ENCODE measurements around the gene TATDN2.
A peak's percentile ranks its signal among the peaks of the same experiment; 100 is the strongest.

TATDN2 gene

GRCh38 chr3:10234526-10235230 lies 13.6 kb upstream of the TATDN2 start:
- no peak overlapping the region for H3K27ac ChIP-seq
- CTCF ChIA-PET, result no interaction called here
- DNase-seq (ENCODE audit: low spot score), result no peak
- POLR2A ChIA-PET (ENCODE audit: low non-redundant PET), result no interaction called here
- TF ChIP-seq CTCF (conservative IDR thresholded peaks at IDR 0.05; ENCODE audit: low read depth), result no peak

GRCh38 chr3:10235551-10235950 lies 12.7 kb upstream of the TATDN2 start:
- ChIA-PET CTCF (no interaction called here), POLR2A (ENCODE audit: low non-redundant PET) (no interaction called here)
- DNase-seq (ENCODE audit: low spot score), result no peak
- no peak overlapping the region for H3K27ac ChIP-seq
- TF ChIP-seq CTCF (conservative IDR thresholded peaks at IDR 0.05; ENCODE audit: low read depth), result no peak

- ChIA-PET POLR2A (ENCODE audit: low non-redundant PET) (interaction anchor here (0.6 kb wide), 1 partner anchor 292 kb away, joined by 3 read pairs; no protein-coding TSS in a partner anchor), CTCF (interaction anchor here (0.5 to 0.6 kb wide), 2 partner anchors 18 to 119 kb away, joined by 3 read pairs; no protein-coding TSS in a partner anchor)
- TF ChIP-seq CTCF (conservative IDR thresholded peaks at IDR 0.05; ENCODE audit: low read depth), result no peak
- DNase-seq (ENCODE audit: low spot score), result no peak
- H3K27ac ChIP-seq, result 0 out of 2 replicates have a peak overlapping the region, but pooled peaks have one; percentile 2
Measured at GRCh38 chr3:10238345-10239183, 9.7 kb upstream of the TATDN2 start.

GRCh38 chr3:10240799-10241198 lies 7.5 kb upstream of the TATDN2 start:
- CTCF ChIA-PET, result no interaction called here
- POLR2A ChIA-PET (ENCODE audit: low non-redundant PET), result no interaction called here
- TF ChIP-seq CTCF (conservative IDR thresholded peaks at IDR 0.05; ENCODE audit: low read depth), result no peak
- DNase-seq (ENCODE audit: low spot score), result no peak
- H3K27ac ChIP-seq, result no peak overlapping the region

- POLR2A ChIA-PET (ENCODE audit: low non-redundant PET), result no interaction called here
- no peak for TF ChIP-seq CTCF (conservative IDR thresholded peaks at IDR 0.05; ENCODE audit: low read depth)
- DNase-seq (ENCODE audit: low spot score), result no peak
- CTCF ChIA-PET, result no interaction called here
- no peak overlapping the region for H3K27ac ChIP-seq
Measured at GRCh38 chr3:10242182-10243065, 5.8 kb upstream of the TATDN2 start.

- CTCF ChIA-PET, result no interaction called here
- no peak for DNase-seq (ENCODE audit: low spot score)
- no peak overlapping the region for H3K27ac ChIP-seq
- TF ChIP-seq CTCF (conservative IDR thresholded peaks at IDR 0.05; ENCODE audit: low read depth), result no peak
- POLR2A ChIA-PET (ENCODE audit: low non-redundant PET), result no interaction called here
Measured at GRCh38 chr3:10244009-10244408, 4.2 kb upstream of the TATDN2 start.

Measured in RWPE1 (cell line).